ENCODE results near the gene SMIM28.
A peak's percentile ranks its signal among the peaks of the same experiment; 100 is the strongest.

The SMIM28 gene

GRCh38 chr6:138377844-138378243 lies at the start of gene SMIM28:
SMIM28 (plus strand) TSS chr6:138377905; CDS start chr6:138378073, 168 bp downstream.
- Mint-ChIP-seq H3K4me1 (no peaks in the 10 kb centered on the region), H3K4me3 (no peak within 1 kb of the TSS), H3K27ac (no peak within 1 kb of the TSS), H3K27me3 (no peaks in the 10 kb centered on the region), H3K9me3 (no peaks in the 10 kb centered on the region)
- DNase-seq (no peak), ATAC-seq (no peak)

GRCh38 chr6:138328210-138328609 lies 49.5 kb upstream of the SMIM28 start:
- Mint-ChIP-seq H3K27me3 (peaks cover 8% of the 10 kb centered on the region), H3K4me3 (no peak overlapping the region), H3K27ac (no peak overlapping the region), H3K4me1 (no peaks in the 10 kb centered on the region), H3K9me3 (no peaks in the 10 kb centered on the region)
- DNase-seq, result no peak
- ATAC-seq, result peak; percentile 68

- no peak for DNase-seq
- Mint-ChIP-seq H3K27ac (no peak overlapping the region), H3K9me3 (no peaks in the 10 kb centered on the region), H3K4me3 (no peak overlapping the region), H3K27me3 (peaks cover 16% of the 10 kb centered on the region), H3K4me1 (no peaks in the 10 kb centered on the region)
- no peak for ATAC-seq
Observed at GRCh38 chr6:138330763-138331162, 46.9 kb upstream of the SMIM28 start.

- Mint-ChIP-seq H3K27me3 (peaks cover 16% of the 10 kb centered on the region), H3K9me3 (no peaks in the 10 kb centered on the region), H3K4me3 (no peak overlapping the region), H3K4me1 (no peaks in the 10 kb centered on the region), H3K27ac (no peak overlapping the region)
- ATAC-seq (no peak), DNase-seq (no peak)
Observed at GRCh38 chr6:138331444-138331843, 46.3 kb upstream of the SMIM28 start.

- no peak overlapping the region for H3K4me3 Mint-ChIP-seq
- H3K4me1 Mint-ChIP-seq, result no peaks in the 10 kb centered on the region
- H3K27me3 Mint-ChIP-seq, result peaks cover 16% of the 10 kb centered on the region
- H3K27ac Mint-ChIP-seq, result no peak overlapping the region
- no peak for ATAC-seq
- H3K9me3 Mint-ChIP-seq, result no peaks in the 10 kb centered on the region
- DNase-seq, result no peak
Observed at GRCh38 chr6:138331984-138332383, 45.7 kb upstream of the SMIM28 start.

GRCh38 chr6:138334000-138334399 lies 43.7 kb upstream of the SMIM28 start:
- Mint-ChIP-seq H3K27me3 (peaks cover 19% of the 10 kb centered on the region), H3K9me3 (no peaks in the 10 kb centered on the region), H3K4me1 (no peaks in the 10 kb centered on the region), H3K27ac (no peak overlapping the region), H3K4me3 (no peak overlapping the region)
- ATAC-seq, result no peak
- DNase-seq, result no peak

GRCh38 chr6:138334963-138335362 lies 42.7 kb upstream of the SMIM28 start:
- Mint-ChIP-seq H3K27me3 (peaks cover 15% of the 10 kb centered on the region), H3K4me1 (no peaks in the 10 kb centered on the region), H3K9me3 (no peaks in the 10 kb centered on the region), H3K4me3 (no peak overlapping the region), H3K27ac (no peak overlapping the region)
- DNase-seq (no peak), ATAC-seq (no peak)

GRCh38 chr6:138336221-138336620 lies 41.5 kb upstream of the SMIM28 start:
- no peak overlapping the region for H3K27ac Mint-ChIP-seq
- DNase-seq (no peak), ATAC-seq (no peak)
- H3K27me3 Mint-ChIP-seq, result peaks cover 14% of the 10 kb centered on the region
- H3K9me3 Mint-ChIP-seq, result no peaks in the 10 kb centered on the region
- no peaks in the 10 kb centered on the region for H3K4me1 Mint-ChIP-seq
- no peak overlapping the region for H3K4me3 Mint-ChIP-seq

GRCh38 chr6:138337076-138337475 lies 40.6 kb upstream of the SMIM28 start:
- Mint-ChIP-seq H3K27ac (no peak overlapping the region), H3K9me3 (no peaks in the 10 kb centered on the region), H3K4me3 (no peak overlapping the region), H3K4me1 (no peaks in the 10 kb centered on the region), H3K27me3 (peaks cover 14% of the 10 kb centered on the region)
- ATAC-seq, result no peak
- DNase-seq, result no peak

GRCh38 chr6:138339024-138339423 lies 38.7 kb upstream of the SMIM28 start:
- no peak overlapping the region for H3K4me3 Mint-ChIP-seq
- H3K27me3 Mint-ChIP-seq, result peaks cover 12% of the 10 kb centered on the region
- H3K9me3 Mint-ChIP-seq, result no peaks in the 10 kb centered on the region
- DNase-seq, result no peak
- no peak for ATAC-seq
- no peaks in the 10 kb centered on the region for H3K4me1 Mint-ChIP-seq
- no peak overlapping the region for H3K27ac Mint-ChIP-seq

GRCh38 chr6:138341176-138341575 lies 36.5 kb upstream of the SMIM28 start:
- Mint-ChIP-seq H3K27me3 (peaks cover 6% of the 10 kb centered on the region), H3K9me3 (no peaks in the 10 kb centered on the region), H3K4me1 (no peaks in the 10 kb centered on the region), H3K27ac (no peak overlapping the region), H3K4me3 (no peak overlapping the region)
- ATAC-seq (no peak), DNase-seq (no peak)

GRCh38 chr6:138343112-138343511 lies 34.6 kb upstream of the SMIM28 start:
- Mint-ChIP-seq H3K27me3 (peaks cover 12% of the 10 kb centered on the region), H3K4me1 (no peaks in the 10 kb centered on the region), H3K9me3 (no peaks in the 10 kb centered on the region), H3K4me3 (no peak overlapping the region), H3K27ac (no peak overlapping the region)
- DNase-seq (no peak), ATAC-seq (no peak)

- H3K4me3 Mint-ChIP-seq, result no peak overlapping the region
- no peak overlapping the region for H3K27ac Mint-ChIP-seq
- no peak for ATAC-seq
- H3K9me3 Mint-ChIP-seq, result no peaks in the 10 kb centered on the region
- DNase-seq, result no peak
- no peaks in the 10 kb centered on the region for H3K4me1 Mint-ChIP-seq
- peaks cover 15% of the 10 kb centered on the region for H3K27me3 Mint-ChIP-seq
Observed at GRCh38 chr6:138345565-138346285, 32.0 kb upstream of the SMIM28 start.

- H3K9me3 Mint-ChIP-seq, result no peaks in the 10 kb centered on the region
- no peak overlapping the region for H3K4me3 Mint-ChIP-seq
- no peak for ATAC-seq
- H3K27me3 Mint-ChIP-seq, result peaks cover 15% of the 10 kb centered on the region
- no peaks in the 10 kb centered on the region for H3K4me1 Mint-ChIP-seq
- peak overlapping the region in 1 of 2 donors; percentile 19 for H3K27ac Mint-ChIP-seq
- DNase-seq, result no peak
Observed at GRCh38 chr6:138346302-138347195, 31.2 kb upstream of the SMIM28 start.

GRCh38 chr6:138347864-138348263 lies 29.8 kb upstream of the SMIM28 start:
- Mint-ChIP-seq H3K4me1 (no peaks in the 10 kb centered on the region), H3K27me3 (peaks cover 16% of the 10 kb centered on the region), H3K9me3 (no peaks in the 10 kb centered on the region), H3K4me3 (no peak overlapping the region), H3K27ac (no peak overlapping the region)
- DNase-seq (no peak), ATAC-seq (no peak)

GRCh38 chr6:138349891-138350290 lies 27.8 kb upstream of the SMIM28 start:
- Mint-ChIP-seq H3K9me3 (no peaks in the 10 kb centered on the region), H3K4me1 (no peaks in the 10 kb centered on the region), H3K4me3 (no peak overlapping the region), H3K27ac (no peak overlapping the region), H3K27me3 (peaks cover 28% of the 10 kb centered on the region)
- ATAC-seq (no peak), DNase-seq (no peak)

Data from stimulated activated naive CD8-positive, alpha-beta T cell treated with anti-CD3 and anti-CD28 coated beads, Interleukin-15, amount 100 ng/mL, for 72 hours (primary cell).